AG04450 (cell line): ENCODE measurements around the gene IVD. TPM values are rescaled to one million over a fixed set of nuclear protein-coding genes. Genes with fewer than 3 reads are reported as not detected.

Source experiments
- CTCF ChIA-PET: fragments of 300-600, 350-600 bp; formaldehyde crosslinking; extraction: SDS; loops from one replicate; lab custom pipeline; 2022; ENCODE audit warnings: antibody characterized with exemption, inconsistent platforms; lab: Charles Lee
- POLR2A ChIA-PET: fragments of 350-600 bp; formaldehyde crosslinking; extraction: SDS; loops from one replicate; lab custom pipeline; 2021; ENCODE audit warnings: antibody characterized with exemption, inconsistent platforms; lab: Yijun Ruan, JAX
- DNase-seq: peaks from one replicate; pipeline ENCODE4 v3.0.0-alpha.2; 2011; ENCODE audit warnings: low read depth, low spot score
- H3K27ac ChIP-seq: one replicate; pipeline ENCODE4 v1.5.1; 2012; ENCODE audit warnings: low read depth, low read length, control low read depth
- H3K27me3 ChIP-seq: one replicate; pipeline ENCODE4 v1.6.0; 2012; ENCODE audit warnings: low read length; ENCODE audit not compliant: control insufficient read depth, insufficient read depth
- H3K4me3 ChIP-seq: 2 replicates; pipeline ENCODE4 v1.5.1; 2011; ENCODE audit warnings: mild to moderate bottlenecking, low read depth, low read length, control low read depth
- H3K9me3 ChIP-seq: 2 replicates; pipeline ENCODE4 v1.5.1; 2012; ENCODE audit warnings: low read length; ENCODE audit not compliant: control insufficient read depth, insufficient read depth
- polyA plus RNA-seq: library from polyadenylated mRNA; depleted of rRNA; stranded (reverse); fragments of >200 nt; gene quantifications from 2 replicates; pipeline ENCODE4 v1.2.3, GENCODE V29; 2011; rRNA removed
- TF ChIP-seq, protein P1 (sequence below): IDR thresholded peaks from 2 replicates; pipeline ENCODE4 v1.5.1; 2011; ENCODE audit warnings: low read depth, low read length, control low read depth, inconsistent platforms

Gene IVD
- polyA plus RNA-seq, 1 experiment, result 49.3 TPM

DNA sequence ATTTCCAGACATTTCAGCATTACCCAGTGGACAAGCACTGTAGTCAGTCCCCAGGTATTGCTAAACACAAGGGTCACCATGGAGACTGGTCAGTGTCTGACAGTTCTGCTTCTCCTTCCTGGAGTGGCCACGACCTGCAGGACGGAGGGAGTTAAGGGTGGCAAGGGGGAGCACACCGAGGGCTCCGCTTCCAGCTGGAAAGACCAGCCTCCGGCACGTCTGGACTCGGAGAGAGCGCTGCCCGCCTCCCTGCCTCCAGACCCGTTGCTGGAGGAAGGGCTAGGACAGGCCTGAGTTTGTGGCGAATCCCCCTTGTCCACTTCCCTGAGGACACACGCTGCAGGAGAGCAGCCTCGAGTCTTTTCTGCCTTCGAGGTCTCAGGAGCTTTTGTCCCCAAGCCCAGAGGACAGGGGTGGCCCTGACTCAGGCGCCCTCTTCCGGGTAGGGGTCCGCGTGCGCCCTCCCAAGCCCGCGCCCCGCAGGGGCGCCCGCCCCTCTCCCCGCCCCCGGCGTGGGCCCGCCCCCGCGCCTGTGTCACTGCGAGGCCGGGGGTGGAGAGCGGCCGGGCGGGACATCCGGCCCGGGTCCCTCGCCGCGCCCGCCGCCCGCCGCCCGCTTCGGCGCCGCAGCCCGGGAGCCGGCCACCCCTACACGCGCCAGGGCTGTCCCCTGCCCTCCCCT, 65.0 kb downstream of the IVD start, which contains the start of gene CHST14:
Gene CHST14 (plus strand): TSS at position 562 of the 682 bp plus-strand sequence. CDS start 230 bp downstream, outside the sequence.
- CTCF ChIA-PET, result no interaction called here
- TF ChIP-seq, protein P1, sequence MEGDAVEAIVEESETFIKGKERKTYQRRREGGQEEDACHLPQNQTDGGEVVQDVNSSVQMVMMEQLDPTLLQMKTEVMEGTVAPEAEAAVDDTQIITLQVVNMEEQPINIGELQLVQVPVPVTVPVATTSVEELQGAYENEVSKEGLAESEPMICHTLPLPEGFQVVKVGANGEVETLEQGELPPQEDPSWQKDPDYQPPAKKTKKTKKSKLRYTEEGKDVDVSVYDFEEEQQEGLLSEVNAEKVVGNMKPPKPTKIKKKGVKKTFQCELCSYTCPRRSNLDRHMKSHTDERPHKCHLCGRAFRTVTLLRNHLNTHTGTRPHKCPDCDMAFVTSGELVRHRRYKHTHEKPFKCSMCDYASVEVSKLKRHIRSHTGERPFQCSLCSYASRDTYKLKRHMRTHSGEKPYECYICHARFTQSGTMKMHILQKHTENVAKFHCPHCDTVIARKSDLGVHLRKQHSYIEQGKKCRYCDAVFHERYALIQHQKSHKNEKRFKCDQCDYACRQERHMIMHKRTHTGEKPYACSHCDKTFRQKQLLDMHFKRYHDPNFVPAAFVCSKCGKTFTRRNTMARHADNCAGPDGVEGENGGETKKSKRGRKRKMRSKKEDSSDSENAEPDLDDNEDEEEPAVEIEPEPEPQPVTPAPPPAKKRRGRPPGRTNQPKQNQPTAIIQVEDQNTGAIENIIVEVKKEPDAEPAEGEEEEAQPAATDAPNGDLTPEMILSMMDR, result no peak; the same call in 1 of the 2 replicates
- Histone ChIP-seq H3K4me3 (peak within 1 kb of the TSS; percentile 74), H3K27me3 (peaks cover 5% of the 10 kb centered on the region), H3K9me3 (no peaks in the 10 kb centered on the region), H3K27ac (peak within 1 kb of the TSS; percentile 52)
- POLR2A ChIA-PET, result no interaction called here
- DNase-seq, result no peak

Other genes with a start within 250 kb of the IVD start
- 8.2 and 9.0 TPM in 2 replicates for gene BUB1B, start 244.7 kb upstream of the IVD start, polyA plus RNA-seq
- not detected in 2 replicates for gene PAK6, start 166.7 kb upstream of the IVD start, polyA plus RNA-seq
- gene ANKRD63, start 122.7 kb upstream of the IVD start, polyA plus RNA-seq, result not detected in 2 replicates
- gene PLCB2, start 97.9 kb upstream of the IVD start, polyA plus RNA-seq, result 0.24 and 0.32 TPM in 2 replicates
- gene INAFM2, start 82.1 kb upstream of the IVD start, polyA plus RNA-seq, result 10.4 and 11.4 TPM in 2 replicates
- gene CCDC9B, start 64.9 kb upstream of the IVD start, polyA plus RNA-seq, result 5.5 and 8.4 TPM in 2 replicates
- not detected in 2 replicates for gene PHGR1, start 54.8 kb upstream of the IVD start, polyA plus RNA-seq
- 0.11 and 0.36 TPM in 2 replicates for gene DISP2, start 47.6 kb upstream of the IVD start, polyA plus RNA-seq
- 14.6 and 18.2 TPM in 2 replicates for gene KNSTRN, start 23.1 kb upstream of the IVD start, polyA plus RNA-seq
- 2.8 and 4.2 TPM in 2 replicates for gene BAHD1, start 35.2 kb downstream of the IVD start, polyA plus RNA-seq
- gene CHST14, start 65.2 kb downstream of the IVD start, polyA plus RNA-seq, result 19.8 and 21.7 TPM in 2 replicates
- gene CCDC32, start 159.2 kb downstream of the IVD start, polyA plus RNA-seq, result 14.0 and 16.7 TPM in 2 replicates
- 5.9 and 7.0 TPM in 2 replicates for gene RPUSD2, start 163.5 kb downstream of the IVD start, polyA plus RNA-seq
- 3.0 and 5.6 TPM in 2 replicates for gene KNL1, start 188.5 kb downstream of the IVD start, polyA plus RNA-seq